GM18951 (cell line): Measurements from ENCODE around the gene LGR6.
"Not testable (repeated sequence)": the region's sequence is repeated elsewhere in the genome, so short reads cannot be mapped to it uniquely, and the experiment has no call there.

Experiments
- POLR2A ChIP-seq: IDR thresholded peaks from 4 replicates; pipeline ENCODE4 v1.6.1; 2011; ENCODE audit warnings: mild to moderate bottlenecking; ENCODE audit not compliant: insufficient read length, insufficient read depth; ENCODE audit errors: extremely low read depth
- in situ Hi-C: fragments of 300-500 bp; cut with MboI; formaldehyde crosslinking; loops from one replicate; pipeline ENCODE4 v1.12.0; 2022; ENCODE audit warnings: low sequenced_read_pairs, mixed read lengths, inconsistent platforms; ENCODE audit not compliant: unreplicated experiment

LGR6 gene

GRCh38 chr1:202189001-202189790 lies 4.4 kb upstream of the LGR6 start:
- in situ Hi-C loops = no loop called here
- TF ChIP-seq POLR2A = no peak

GRCh38 chr1:202189918-202190715 lies 3.5 kb upstream of the LGR6 start:
- TF ChIP-seq POLR2A = no peak
- in situ Hi-C loops = no loop called here

- in situ Hi-C loops = not testable (repeated sequence)
Observed at GRCh38 chr1:202191391-202191790, 2.2 kb upstream of the LGR6 start.

- in situ Hi-C loops = no loop called here
- no peak for TF ChIP-seq POLR2A
Observed at GRCh38 chr1:202192770-202193613, 607 bp upstream of the LGR6 start.

GRCh38 chr1:202194328-202194648 lies 689 bp downstream of the LGR6 start:
- in situ Hi-C loops = no loop called here
- no peak for TF ChIP-seq POLR2A

- no peak for TF ChIP-seq POLR2A
- in situ Hi-C loops = no loop called here
Observed at GRCh38 chr1:202197653-202198365, 4.2 kb downstream of the LGR6 start.

- in situ Hi-C loops = no loop called here
- no peak for TF ChIP-seq POLR2A
Observed at GRCh38 chr1:202198366-202198724, 4.7 kb downstream of the LGR6 start.

- no peak for TF ChIP-seq POLR2A
- in situ Hi-C loops = no loop called here
Observed at GRCh38 chr1:202199040-202199889, 5.7 kb downstream of the LGR6 start.

- no peak for TF ChIP-seq POLR2A
- in situ Hi-C loops = loop anchor here (10.0 kb wide), 1 partner anchor 125 kb away; no protein-coding TSS in a partner anchor
Observed at GRCh38 chr1:202200112-202200548, 6.5 kb downstream of the LGR6 start.

- in situ Hi-C loops = loop anchor here (10.0 kb wide), 1 partner anchor 124 kb away; no protein-coding TSS in a partner anchor
- TF ChIP-seq POLR2A = no peak
Observed at GRCh38 chr1:202200669-202201068, 7.1 kb downstream of the LGR6 start.

- in situ Hi-C loops = loop anchor here (10.0 kb wide), 1 partner anchor 124 kb away; no protein-coding TSS in a partner anchor
- TF ChIP-seq POLR2A = no peak
Observed at GRCh38 chr1:202201266-202201665, 7.7 kb downstream of the LGR6 start.

- TF ChIP-seq POLR2A = no peak
- in situ Hi-C loops = loop anchor here (10.0 kb wide), 1 partner anchor 123 kb away; no protein-coding TSS in a partner anchor
Observed at GRCh38 chr1:202201971-202202370, 8.4 kb downstream of the LGR6 start.
